ENCODE measurements around the gene REPIN1. TPM values are rescaled to one million over a fixed set of nuclear protein-coding genes. Genes with fewer than 3 reads are reported as not detected.

Gene REPIN1
- total RNA-seq, 1 donor from 2014 or later, result 127 TPM

DNA sequence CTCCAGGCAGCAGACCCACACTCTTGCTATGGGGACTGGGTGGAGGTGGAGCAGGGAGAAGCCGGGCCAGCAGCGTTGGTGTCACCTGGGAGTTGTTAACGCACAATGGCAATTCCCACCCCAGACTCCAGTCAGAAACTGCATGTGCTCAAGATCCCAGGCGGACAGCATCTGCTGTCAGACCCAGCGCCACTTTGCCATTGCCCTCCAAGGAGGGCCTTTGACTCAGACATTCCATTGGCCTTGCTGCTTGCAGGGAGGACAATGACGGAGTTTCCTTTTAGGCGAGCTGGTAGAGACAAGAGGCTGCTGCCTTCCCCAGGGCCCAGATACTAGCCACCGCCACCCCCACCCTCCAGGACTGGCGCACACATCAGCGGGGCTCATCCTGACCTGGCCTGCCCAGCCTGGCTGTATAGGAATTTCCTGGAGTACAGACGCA is 45.0 kb downstream of the REPIN1 start:
- no peak overlapping the region for H3K4me3 ChIP-seq (ENCODE audit: low read depth, low read length)
- DNase-seq (ENCODE audit: low read depth), result no peak
- TF ChIP-seq CTCF (conservative IDR thresholded peaks at IDR 0.05; ENCODE audit: low read depth, low read length), result no peak

DNA sequence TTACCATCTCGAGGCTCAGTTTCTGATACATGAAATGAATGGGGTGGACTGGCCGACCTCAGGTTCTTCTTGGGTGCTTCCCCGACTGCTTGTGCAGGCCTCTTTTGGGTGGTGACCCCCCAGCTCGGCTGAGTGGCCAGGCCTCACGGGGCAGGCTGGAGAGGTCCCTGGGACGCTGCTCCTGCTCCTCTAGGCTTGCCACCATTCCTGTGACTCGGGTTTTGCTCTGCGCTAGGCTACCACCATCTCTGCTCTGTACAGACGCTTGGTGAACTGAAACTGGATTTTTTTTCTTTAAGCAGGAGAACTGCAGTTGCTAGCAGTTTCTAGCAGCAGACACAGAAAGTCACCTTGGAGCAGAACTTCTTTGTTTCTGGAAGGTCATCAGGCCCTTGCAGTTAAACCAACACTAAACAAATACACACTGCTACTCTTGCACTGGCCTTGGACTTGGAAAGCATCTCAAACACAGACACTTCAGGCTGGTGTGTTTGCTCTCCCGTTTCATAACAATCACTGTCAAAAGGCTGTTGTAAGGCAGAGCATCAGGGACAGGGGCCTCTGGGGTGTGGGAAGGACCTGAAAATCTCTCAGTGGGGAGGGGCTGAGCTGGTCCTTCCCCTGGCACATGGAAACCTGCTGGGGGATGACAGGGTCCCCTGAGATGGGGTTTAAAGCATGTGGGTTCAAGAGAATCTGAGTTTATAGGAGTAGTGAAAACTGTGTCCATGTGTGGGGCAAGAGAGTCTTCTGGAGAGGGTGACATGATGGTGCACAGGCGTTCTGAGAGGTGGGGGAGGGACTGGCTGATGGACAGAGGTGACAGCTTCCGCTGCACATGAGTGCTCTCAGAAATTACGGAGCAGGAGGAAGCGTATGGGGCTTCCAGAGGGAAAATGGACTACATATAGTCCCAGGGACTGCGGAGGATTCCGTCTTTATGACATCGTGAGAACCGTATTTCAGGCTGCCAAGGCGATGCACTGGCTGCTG is 46.8 kb downstream of the REPIN1 start:
- TF ChIP-seq CTCF (conservative IDR thresholded peaks at IDR 0.05; ENCODE audit: low read depth, low read length), result no peak
- H3K4me3 ChIP-seq (ENCODE audit: low read depth, low read length), result no peak overlapping the region
- no peak for DNase-seq (ENCODE audit: low read depth)

DNA sequence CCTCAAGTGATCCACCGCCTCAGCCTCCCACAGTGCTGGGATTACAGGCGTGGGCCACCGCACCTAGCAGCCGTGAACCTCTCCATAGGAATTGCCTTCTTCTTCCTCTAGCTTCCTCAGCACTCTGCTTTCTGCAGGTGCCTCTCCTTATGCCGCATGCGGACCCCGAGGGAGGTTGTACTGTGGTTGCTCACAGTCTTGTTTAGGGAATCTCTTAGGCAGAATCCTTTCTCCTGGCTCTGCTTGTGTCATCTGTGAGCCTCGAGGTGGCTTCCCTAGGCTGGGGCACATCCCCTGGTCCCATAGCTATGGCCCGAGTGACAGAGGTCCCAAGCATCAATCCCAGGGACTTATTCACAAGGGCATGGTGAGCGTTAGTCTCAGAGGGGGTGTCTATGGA is 48.6 kb downstream of the REPIN1 start:
- H3K4me3 ChIP-seq (ENCODE audit: low read depth, low read length), result no peak overlapping the region
- no peak for TF ChIP-seq CTCF (conservative IDR thresholded peaks at IDR 0.05; ENCODE audit: low read depth, low read length)
- DNase-seq (ENCODE audit: low read depth), result no peak

DNA sequence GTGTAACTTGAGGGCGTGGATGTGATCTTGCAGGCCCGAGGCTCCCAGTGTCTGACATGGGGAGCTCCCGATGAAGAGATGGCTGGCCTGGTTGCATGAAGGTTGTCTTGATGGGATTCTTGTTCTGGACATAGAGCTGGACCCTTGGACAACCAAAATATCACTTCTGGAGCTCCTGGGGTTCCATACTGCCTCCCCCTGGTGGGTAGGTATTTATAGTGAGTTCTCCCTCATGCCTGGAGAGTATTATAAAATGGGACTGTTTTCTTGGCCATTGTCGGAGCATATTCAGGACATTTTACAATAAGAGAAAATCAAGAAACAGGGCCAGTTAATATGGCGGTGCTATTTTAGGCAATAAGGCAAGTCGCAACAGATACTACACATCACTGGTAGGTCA is 49.2 kb downstream of the REPIN1 start:
- H3K4me3 ChIP-seq (ENCODE audit: low read depth, low read length), result no peak overlapping the region
- no peak for DNase-seq (ENCODE audit: low read depth)
- peak; percentile 42 for TF ChIP-seq CTCF (conservative IDR thresholded peaks at IDR 0.05; ENCODE audit: low read depth, low read length)

DNA sequence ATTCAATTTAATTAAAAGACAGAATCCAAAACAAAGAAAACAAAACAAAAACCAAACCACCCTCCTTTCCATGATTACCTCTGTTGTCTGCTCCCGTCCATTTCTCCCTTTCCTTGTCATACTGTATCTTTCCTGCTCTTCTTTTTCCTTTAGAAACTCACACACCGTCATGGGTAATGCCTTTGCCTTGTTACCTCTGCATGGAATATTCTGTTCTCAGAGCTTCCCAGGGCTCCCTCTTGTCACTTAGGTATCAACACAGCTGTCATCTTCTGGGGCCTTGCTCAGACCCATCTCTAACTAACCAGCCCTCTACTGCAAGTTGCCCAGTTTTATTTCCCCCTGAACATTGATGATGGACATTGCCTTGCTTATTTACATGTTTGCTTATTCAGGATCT is 51.6 kb downstream of the REPIN1 start:
- H3K4me3 ChIP-seq (ENCODE audit: low read depth, low read length), result no peak overlapping the region
- no peak for DNase-seq (ENCODE audit: low read depth)
- TF ChIP-seq CTCF (conservative IDR thresholded peaks at IDR 0.05; ENCODE audit: low read depth, low read length), result no peak

GRCh38 chr7:150420987-150421674 is 52.5 kb downstream of the REPIN1 start:
- no peak overlapping the region for H3K4me3 ChIP-seq (ENCODE audit: low read depth, low read length)
- no peak for DNase-seq (ENCODE audit: low read depth)
- peak; percentile 84 for TF ChIP-seq CTCF (conservative IDR thresholded peaks at IDR 0.05; ENCODE audit: low read depth, low read length)
